Common myeloid progenitor, CD34-positive (primary cell): ENCODE measurements around the gene MBTPS1.
A peak's percentile ranks its signal among the peaks of the same experiment; 100 is the strongest.
"Not testable (repeated sequence)": the region's sequence is repeated elsewhere in the genome, so short reads cannot be mapped to it uniquely, and the experiment has no call there.

Experiments used
- CTCF ChIA-PET: fragments of 350-600 bp; sonication (Branson Sonifier 250); formaldehyde crosslinking; loops from one replicate; lab custom pipeline; 2021; ENCODE audit warnings: antibody characterized with exemption; lab: Charles Lee
- POLR2A ChIA-PET: fragments of 350-600 bp; sonication (Branson Sonifier 250); formaldehyde crosslinking; loops from one replicate; lab custom pipeline; 2021; ENCODE audit warnings: antibody characterized with exemption; lab: Charles Lee
- DNase-seq, 3 donors: peaks; one replicate each; pipeline versions ENCODE4 v3.0.0 to v3.0.0-alpha.2; 2013
- H3K27ac ChIP-seq, 2 experiments: 1 replicate in 1 of 2; 2 replicates in 1 of 2; pipeline ENCODE4 v1.7.0; 2013; ENCODE audit warnings: inconsistent platforms in 2 of 2, low read length in 2 of 2, mild to moderate bottlenecking in 2 of 2, low read depth in 1 of 2, moderate library complexity in 1 of 2; ENCODE audit not compliant: severe bottlenecking in 2 of 2, insufficient read depth in 1 of 2, poor library complexity in 1 of 2
- H3K27me3 ChIP-seq, 5 experiments: replicated peaks in 2 of 5; 1 replicate in 3 of 5; 2 replicates in 2 of 5; pipeline versions ENCODE4 v1.6.1 to v1.7.0; 2013; ENCODE audit warnings: low read length in 4 of 5, mild to moderate bottlenecking in 2 of 5, moderate library complexity in 2 of 5, inconsistent platforms in 1 of 5; ENCODE audit not compliant: insufficient read depth in 5 of 5, control insufficient read depth in 4 of 5
- H3K36me3 ChIP-seq, 4 experiments: 1 replicate in 2 of 4; 2 replicates in 2 of 4; pipeline versions ENCODE4 v1.6.1 to v1.7.0; 2013; ENCODE audit warnings: low read length in 3 of 4, control low read depth in 1 of 4, mild to moderate bottlenecking in 1 of 4; ENCODE audit not compliant: control insufficient read depth in 4 of 4, insufficient read depth in 4 of 4
- H3K4me1 ChIP-seq, 4 experiments: 1 replicate in 3 of 4; 2 replicates in 1 of 4; pipeline versions ENCODE4 v1.6.1 to v1.7.1; 2013; ENCODE audit warnings: low read length in 3 of 4, mild to moderate bottlenecking in 3 of 4, control low read depth in 1 of 4, inconsistent platforms in 1 of 4, moderate library complexity in 1 of 4; ENCODE audit not compliant: control insufficient read depth in 4 of 4, insufficient read depth in 4 of 4; ENCODE audit errors: control extremely low read depth in 1 of 4
- H3K4me3 ChIP-seq, 7 experiments: 1 replicate in 4 of 7; 2 replicates in 3 of 7; pipeline versions ENCODE4 v1.5.1 to v1.7.0; 2013; ENCODE audit warnings: mild to moderate bottlenecking in 7 of 7, low read length in 6 of 7, moderate library complexity in 6 of 7, inconsistent platforms in 2 of 7, low read depth in 2 of 7, control low read depth in 1 of 7; ENCODE audit not compliant: insufficient read depth in 4 of 7, control insufficient read depth in 1 of 7; ENCODE audit errors: extremely low read depth in 1 of 7
- H3K9me3 ChIP-seq, 5 experiments: 1 replicate in 4 of 5; 2 replicates in 1 of 5; pipeline versions ENCODE4 v1.6.1 to v1.7.1; 2013; ENCODE audit warnings: low read length in 4 of 5, mild to moderate bottlenecking in 2 of 5, inconsistent platforms in 1 of 5, low read depth in 1 of 5, moderate library complexity in 1 of 5; ENCODE audit not compliant: control insufficient read depth in 4 of 5, insufficient read depth in 2 of 5; ENCODE audit errors: control extremely low read depth in 1 of 5
- WGBS: methylation state at CpG from one replicate; pipeline ENCODE4 v1.1.5; 2013; ENCODE audit not compliant: insufficient coverage; 5-methylcytosine and 5-hydroxymethylcytosine counted together

Gene MBTPS1

GRCh38 chr16:84115919-84116719 lies 623 bp downstream of the MBTPS1 start:
- H3K27ac ChIP-seq = peak overlapping the region; percentile 83 to 93
- peaks cover 0 to 5% (median 3%) of the 10 kb centered on the region in 5 experiments for H3K27me3 ChIP-seq
- no peaks in the 10 kb centered on the region for H3K9me3 ChIP-seq
- DNase-seq = peak; percentile 47 to 79 (median 66)
- ChIA-PET CTCF (interaction anchor here (0.6 to 2.7 kb wide), 15 partner anchors 16 to 86 kb away, joined by 3 to 19 read pairs (median 3); partner anchors contain the start of gene TAF1C), POLR2A (interaction anchor here (0.8 to 1.3 kb wide), 2 partner anchors 13 to 62 kb away, joined by 3 to 5 read pairs; no protein-coding TSS in a partner anchor)
- H3K4me1 ChIP-seq = peaks cover 8 to 31% (median 21%) of the 10 kb centered on the region in 4 experiments
- H3K36me3 ChIP-seq = peaks cover 0 to 2% (median 0%) of the 10 kb centered on the region in 4 experiments
- peak overlapping the region; percentile 71 to 94 (median 89) for H3K4me3 ChIP-seq
- under 1% methylated on average over 56 of the region's 57 CpGs for WGBS

GRCh38 chr16:84111949-84112348 lies 4.8 kb downstream of the MBTPS1 start:
- not testable (repeated sequence) for DNase-seq, H3K27ac ChIP-seq, H3K4me3 ChIP-seq, H3K9me3 ChIP-seq, H3K27me3 ChIP-seq
- ChIA-PET CTCF (interaction anchor here (0.8 kb wide), 1 partner anchor 24 kb away, joined by 3 read pairs; no protein-coding TSS in a partner anchor), POLR2A (interaction anchor here (0.9 kb wide), 1 partner anchor 11 kb away, joined by 3 read pairs; no protein-coding TSS in a partner anchor)
- no CpG with 5 or more reads among the region's 3 CpGs for WGBS
- Histone ChIP-seq H3K36me3 (peaks cover 0 to 23% (median 11%) of the 10 kb centered on the region in 4 experiments), H3K4me1 (peaks cover 5 to 20% (median 12%) of the 10 kb centered on the region in 4 experiments)

GRCh38 chr16:84111525-84111924 lies 5.2 kb downstream of the MBTPS1 start:
- peaks cover 5 to 20% (median 11%) of the 10 kb centered on the region in 4 experiments for H3K4me1 ChIP-seq
- no peak for DNase-seq
- H3K27ac ChIP-seq = no peak overlapping the region
- peaks cover 0 to 26% (median 11%) of the 10 kb centered on the region in 4 experiments for H3K36me3 ChIP-seq
- WGBS = 98% methylated on average over 3 of the region's 3 CpGs
- H3K4me3 ChIP-seq = no peak overlapping the region
- ChIA-PET CTCF (interaction anchor here (0.8 kb wide), 1 partner anchor 24 kb away, joined by 3 read pairs; no protein-coding TSS in a partner anchor), POLR2A (interaction anchor here (0.9 kb wide), 1 partner anchor 10 kb away, joined by 3 read pairs; no protein-coding TSS in a partner anchor)
- no peaks in the 10 kb centered on the region for H3K27me3 ChIP-seq
- no peaks in the 10 kb centered on the region for H3K9me3 ChIP-seq

GRCh38 chr16:84110527-84110926 lies 6.2 kb downstream of the MBTPS1 start:
- Histone ChIP-seq H3K36me3 (peaks cover 0 to 26% (median 12%) of the 10 kb centered on the region in 4 experiments), H3K4me3 (no peak overlapping the region), H3K4me1 (peaks cover 3 to 16% (median 6%) of the 10 kb centered on the region in 4 experiments), H3K27ac (no peak overlapping the region), H3K9me3 (no peaks in the 10 kb centered on the region), H3K27me3 (no peaks in the 10 kb centered on the region)
- ChIA-PET POLR2A (no interaction called here), CTCF (no interaction called here)
- 100% methylated on average over 3 of the region's 3 CpGs for WGBS
- DNase-seq = no peak

- no peaks in the 10 kb centered on the region for H3K27me3 ChIP-seq
- peaks cover 0 to 26% (median 13%) of the 10 kb centered on the region in 4 experiments for H3K36me3 ChIP-seq
- H3K4me1 ChIP-seq = peaks cover 0 to 8% (median 1%) of the 10 kb centered on the region in 4 experiments
- WGBS = 85% methylated on average over 6 of the region's 6 CpGs
- POLR2A ChIA-PET = no interaction called here
- no peak overlapping the region for H3K4me3 ChIP-seq
- no peak overlapping the region for H3K27ac ChIP-seq
- no peak for DNase-seq
- H3K9me3 ChIP-seq = no peaks in the 10 kb centered on the region
- CTCF ChIA-PET = no interaction called here
These were observed 7.0 kb downstream of the MBTPS1 start for GRCh38 chr16:84109598-84110335.

- Histone ChIP-seq H3K36me3 (peaks cover 0 to 26% (median 13%) of the 10 kb centered on the region in 4 experiments), H3K4me3 (no peak overlapping the region), H3K27ac (no peak overlapping the region), H3K9me3 (no peaks in the 10 kb centered on the region), H3K4me1 (no peaks in the 10 kb centered on the region), H3K27me3 (no peaks in the 10 kb centered on the region)
- 100% methylated on average over 2 of the region's 2 CpGs for WGBS
- ChIA-PET POLR2A (no interaction called here), CTCF (no interaction called here)
- no peak for DNase-seq
These were observed 8.8 kb downstream of the MBTPS1 start for GRCh38 chr16:84107921-84108320.
